NB4 (cell line): ENCODE measurements around the gene ANKRD6.

Source experiments
- POLR2A ChIP-seq: IDR thresholded peaks from 2 replicates; pipeline ENCODE4 v1.6.1; 2011; ENCODE audit warnings: mild to moderate bottlenecking; ENCODE audit not compliant: insufficient read length; ENCODE audit errors: extremely low read depth
- TF ChIP-seq, protein P1 (sequence below): IDR thresholded peaks from one replicate; pipeline ENCODE4 v1.5.1; 2012; ENCODE audit warnings: low read depth, low read length
- TF ChIP-seq, protein P2 (sequence below): IDR thresholded peaks from 2 replicates; pipeline ENCODE4 v1.6.1; 2011; ENCODE audit warnings: low read depth, low read length

DNA sequence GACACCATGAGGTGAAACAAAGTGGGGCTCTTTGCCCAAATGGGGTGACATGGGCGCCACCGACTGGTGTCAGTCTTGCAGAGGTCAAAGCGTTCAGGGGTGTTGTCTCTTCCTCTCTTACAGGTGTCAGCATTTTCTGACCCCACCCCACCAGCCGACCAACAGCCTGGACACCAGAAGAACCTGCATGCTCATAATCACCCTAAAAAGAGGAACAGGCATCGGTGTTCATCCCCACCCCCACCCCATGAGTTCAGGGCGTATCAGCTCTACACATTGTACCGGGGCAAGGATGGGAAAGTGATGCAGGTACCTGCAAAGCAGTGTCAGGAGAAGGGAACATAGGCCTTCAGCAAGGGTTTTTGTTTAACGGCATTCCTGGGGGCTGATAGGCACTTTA is 190.8 kb downstream of the ANKRD6 start:
- TF ChIP-seq, protein P1, sequence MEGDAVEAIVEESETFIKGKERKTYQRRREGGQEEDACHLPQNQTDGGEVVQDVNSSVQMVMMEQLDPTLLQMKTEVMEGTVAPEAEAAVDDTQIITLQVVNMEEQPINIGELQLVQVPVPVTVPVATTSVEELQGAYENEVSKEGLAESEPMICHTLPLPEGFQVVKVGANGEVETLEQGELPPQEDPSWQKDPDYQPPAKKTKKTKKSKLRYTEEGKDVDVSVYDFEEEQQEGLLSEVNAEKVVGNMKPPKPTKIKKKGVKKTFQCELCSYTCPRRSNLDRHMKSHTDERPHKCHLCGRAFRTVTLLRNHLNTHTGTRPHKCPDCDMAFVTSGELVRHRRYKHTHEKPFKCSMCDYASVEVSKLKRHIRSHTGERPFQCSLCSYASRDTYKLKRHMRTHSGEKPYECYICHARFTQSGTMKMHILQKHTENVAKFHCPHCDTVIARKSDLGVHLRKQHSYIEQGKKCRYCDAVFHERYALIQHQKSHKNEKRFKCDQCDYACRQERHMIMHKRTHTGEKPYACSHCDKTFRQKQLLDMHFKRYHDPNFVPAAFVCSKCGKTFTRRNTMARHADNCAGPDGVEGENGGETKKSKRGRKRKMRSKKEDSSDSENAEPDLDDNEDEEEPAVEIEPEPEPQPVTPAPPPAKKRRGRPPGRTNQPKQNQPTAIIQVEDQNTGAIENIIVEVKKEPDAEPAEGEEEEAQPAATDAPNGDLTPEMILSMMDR = no peak
- no peak for TF ChIP-seq POLR2A
- TF ChIP-seq, protein P2, sequence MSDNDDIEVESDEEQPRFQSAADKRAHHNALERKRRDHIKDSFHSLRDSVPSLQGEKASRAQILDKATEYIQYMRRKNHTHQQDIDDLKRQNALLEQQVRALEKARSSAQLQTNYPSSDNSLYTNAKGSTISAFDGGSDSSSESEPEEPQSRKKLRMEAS = no peak
